ENCODE data around the gene NUTM2G. TPM values are rescaled to one million over a fixed set of nuclear protein-coding genes. Genes with fewer than 3 reads are reported as not detected.
"Not testable (repeated sequence)": the region's sequence is repeated elsewhere in the genome, so short reads cannot be mapped to it uniquely, and the experiment has no call there.

Gene NUTM2G
- total RNA-seq, 1 donor from 2014 or later, result not detected

DNA sequence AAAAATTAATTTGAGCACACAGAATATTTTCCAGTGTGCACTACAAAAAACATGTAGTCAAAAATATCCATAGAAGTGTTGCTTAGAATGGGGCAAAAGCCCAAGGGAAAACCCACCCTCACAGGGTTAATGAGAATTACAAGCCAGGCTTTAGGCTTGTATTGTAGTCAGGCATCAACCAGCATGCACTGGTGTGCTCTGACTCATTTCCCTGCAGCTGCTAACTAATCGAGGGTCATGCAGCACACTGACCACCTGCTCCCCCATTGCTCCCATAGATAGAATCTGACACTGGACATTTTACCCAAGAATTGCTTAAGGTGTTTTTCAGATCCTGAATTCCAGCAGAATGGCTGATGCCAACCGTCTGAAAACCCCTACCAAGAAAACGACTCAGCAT, 20.2 kb upstream of the NUTM2G start:
- H3K36me3 Mint-ChIP-seq (ENCODE audit: insufficient read depth); DNase-seq (ENCODE audit: low spot score, unreplicated experiment); H3K4me1 Mint-ChIP-seq (ENCODE audit: low read depth); H3K4me3 Mint-ChIP-seq (ENCODE audit: low read depth); H3K27me3 Mint-ChIP-seq; H3K27ac Mint-ChIP-seq; H3K9me3 Mint-ChIP-seq (ENCODE audit: low read depth): not testable (repeated sequence)

GRCh38 chr9:96915539-96915938, 13.1 kb upstream of the NUTM2G start:
- not testable (repeated sequence) for H3K4me1 Mint-ChIP-seq (ENCODE audit: low read depth); H3K4me3 Mint-ChIP-seq (ENCODE audit: low read depth); DNase-seq (ENCODE audit: low spot score, unreplicated experiment); H3K27me3 Mint-ChIP-seq; H3K27ac Mint-ChIP-seq; H3K36me3 Mint-ChIP-seq (ENCODE audit: insufficient read depth); H3K9me3 Mint-ChIP-seq (ENCODE audit: low read depth)

GRCh38 chr9:96916531-96916930, 12.1 kb upstream of the NUTM2G start:
- not testable (repeated sequence) for H3K27ac Mint-ChIP-seq; DNase-seq (ENCODE audit: low spot score, unreplicated experiment); H3K27me3 Mint-ChIP-seq; H3K4me1 Mint-ChIP-seq (ENCODE audit: low read depth); H3K36me3 Mint-ChIP-seq (ENCODE audit: insufficient read depth); H3K4me3 Mint-ChIP-seq (ENCODE audit: low read depth); H3K9me3 Mint-ChIP-seq (ENCODE audit: low read depth)

DNA sequence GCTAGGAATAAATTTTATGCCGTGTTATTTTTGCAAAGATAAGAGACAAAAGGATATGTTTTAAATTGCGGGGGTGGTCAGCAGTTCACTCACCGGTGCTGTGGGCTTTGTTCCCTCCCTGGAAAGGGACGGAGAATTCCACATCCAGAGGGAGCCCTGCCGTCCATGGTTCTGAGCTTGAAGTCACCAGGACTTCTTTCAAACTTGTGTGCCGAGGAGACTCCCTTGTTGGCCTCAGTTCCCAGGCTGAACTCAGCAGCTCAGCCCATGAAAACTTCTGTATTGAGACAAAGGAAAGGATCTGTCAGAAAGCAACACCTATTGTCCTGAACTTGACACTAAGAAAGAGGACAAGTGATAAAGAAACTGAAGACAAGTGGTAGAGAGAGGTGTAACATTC, 10.1 kb upstream of the NUTM2G start:
- H3K27ac Mint-ChIP-seq; H3K9me3 Mint-ChIP-seq (ENCODE audit: low read depth); H3K27me3 Mint-ChIP-seq; H3K36me3 Mint-ChIP-seq (ENCODE audit: insufficient read depth); H3K4me3 Mint-ChIP-seq (ENCODE audit: low read depth); H3K4me1 Mint-ChIP-seq (ENCODE audit: low read depth); DNase-seq (ENCODE audit: low spot score, unreplicated experiment): not testable (repeated sequence)

DNA sequence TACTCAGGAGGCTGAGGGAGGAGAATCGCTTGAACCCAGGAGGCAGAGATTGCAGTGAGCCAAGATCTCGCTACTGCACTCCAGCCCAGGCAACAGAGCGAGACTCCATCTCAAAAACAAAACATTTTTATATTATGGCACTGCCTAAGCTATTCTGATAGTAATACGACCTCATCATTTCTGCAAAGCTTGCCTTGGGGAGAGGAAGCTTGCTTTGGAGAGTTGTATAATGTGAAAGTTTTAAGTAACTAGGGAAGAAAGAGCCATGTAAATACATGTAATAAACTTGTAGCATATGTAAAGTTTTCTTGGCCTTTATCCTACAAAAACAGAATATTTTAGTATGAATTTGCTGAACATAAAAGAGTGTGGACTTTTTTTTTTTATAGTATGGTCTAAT, 7.8 kb upstream of the NUTM2G start:
- H3K36me3 Mint-ChIP-seq (ENCODE audit: insufficient read depth); H3K27me3 Mint-ChIP-seq; H3K27ac Mint-ChIP-seq; H3K4me1 Mint-ChIP-seq (ENCODE audit: low read depth); DNase-seq (ENCODE audit: low spot score, unreplicated experiment); H3K4me3 Mint-ChIP-seq (ENCODE audit: low read depth); H3K9me3 Mint-ChIP-seq (ENCODE audit: low read depth): not testable (repeated sequence)

DNA sequence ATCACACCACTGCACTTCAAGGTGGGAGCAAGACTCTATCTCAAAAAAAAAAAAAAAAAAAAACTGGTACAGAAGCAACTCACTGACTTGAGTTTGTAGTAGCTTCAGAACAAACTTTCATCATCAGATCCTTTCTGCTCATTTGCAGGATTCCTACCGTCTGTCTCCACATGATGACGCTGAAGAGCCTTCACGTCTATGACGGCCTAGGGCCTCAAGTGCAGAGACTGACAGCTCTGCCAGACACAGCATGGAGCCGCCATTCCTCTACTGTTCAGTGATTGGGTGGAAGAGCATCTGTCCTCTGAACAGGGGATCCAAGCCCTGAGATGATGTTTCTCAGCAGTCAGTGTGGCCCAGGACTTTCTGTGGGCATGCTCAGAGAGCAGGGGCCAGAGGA, 3.1 kb upstream of the NUTM2G start:
- not testable (repeated sequence) for H3K36me3 Mint-ChIP-seq (ENCODE audit: insufficient read depth); H3K27me3 Mint-ChIP-seq; H3K4me3 Mint-ChIP-seq (ENCODE audit: low read depth); H3K27ac Mint-ChIP-seq; H3K4me1 Mint-ChIP-seq (ENCODE audit: low read depth); DNase-seq (ENCODE audit: low spot score, unreplicated experiment); H3K9me3 Mint-ChIP-seq (ENCODE audit: low read depth)

DNA sequence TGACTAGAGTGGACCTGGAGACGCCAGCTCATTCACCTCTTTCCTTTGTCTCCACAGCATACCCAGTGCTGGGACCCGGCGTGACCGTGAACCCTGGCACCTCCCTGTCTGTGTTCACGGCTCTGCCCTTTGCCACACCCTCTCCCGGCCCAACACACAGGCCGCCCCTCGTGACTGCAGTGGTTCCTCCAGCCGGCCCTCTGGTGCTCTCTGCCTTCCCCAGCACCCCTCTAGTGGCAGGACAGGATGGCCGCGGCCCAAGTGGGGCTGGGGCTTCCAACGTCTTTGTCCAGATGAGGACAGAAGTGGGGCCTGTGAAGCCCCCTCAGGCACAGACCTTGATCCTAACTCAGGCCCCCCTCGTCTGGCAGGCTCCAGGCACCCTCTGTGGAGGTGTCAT, 3.0 kb downstream of the NUTM2G start:
- H3K4me1 Mint-ChIP-seq (ENCODE audit: low read depth); DNase-seq (ENCODE audit: low spot score, unreplicated experiment); H3K36me3 Mint-ChIP-seq (ENCODE audit: insufficient read depth); H3K9me3 Mint-ChIP-seq (ENCODE audit: low read depth); H3K27ac Mint-ChIP-seq; H3K27me3 Mint-ChIP-seq; H3K4me3 Mint-ChIP-seq (ENCODE audit: low read depth): not testable (repeated sequence)
- TF ChIP-seq, protein P1, sequence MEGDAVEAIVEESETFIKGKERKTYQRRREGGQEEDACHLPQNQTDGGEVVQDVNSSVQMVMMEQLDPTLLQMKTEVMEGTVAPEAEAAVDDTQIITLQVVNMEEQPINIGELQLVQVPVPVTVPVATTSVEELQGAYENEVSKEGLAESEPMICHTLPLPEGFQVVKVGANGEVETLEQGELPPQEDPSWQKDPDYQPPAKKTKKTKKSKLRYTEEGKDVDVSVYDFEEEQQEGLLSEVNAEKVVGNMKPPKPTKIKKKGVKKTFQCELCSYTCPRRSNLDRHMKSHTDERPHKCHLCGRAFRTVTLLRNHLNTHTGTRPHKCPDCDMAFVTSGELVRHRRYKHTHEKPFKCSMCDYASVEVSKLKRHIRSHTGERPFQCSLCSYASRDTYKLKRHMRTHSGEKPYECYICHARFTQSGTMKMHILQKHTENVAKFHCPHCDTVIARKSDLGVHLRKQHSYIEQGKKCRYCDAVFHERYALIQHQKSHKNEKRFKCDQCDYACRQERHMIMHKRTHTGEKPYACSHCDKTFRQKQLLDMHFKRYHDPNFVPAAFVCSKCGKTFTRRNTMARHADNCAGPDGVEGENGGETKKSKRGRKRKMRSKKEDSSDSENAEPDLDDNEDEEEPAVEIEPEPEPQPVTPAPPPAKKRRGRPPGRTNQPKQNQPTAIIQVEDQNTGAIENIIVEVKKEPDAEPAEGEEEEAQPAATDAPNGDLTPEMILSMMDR (IDR thresholded peaks at IDR 0.05; ENCODE audit: unreplicated experiment), result peak; percentile 20

DNA sequence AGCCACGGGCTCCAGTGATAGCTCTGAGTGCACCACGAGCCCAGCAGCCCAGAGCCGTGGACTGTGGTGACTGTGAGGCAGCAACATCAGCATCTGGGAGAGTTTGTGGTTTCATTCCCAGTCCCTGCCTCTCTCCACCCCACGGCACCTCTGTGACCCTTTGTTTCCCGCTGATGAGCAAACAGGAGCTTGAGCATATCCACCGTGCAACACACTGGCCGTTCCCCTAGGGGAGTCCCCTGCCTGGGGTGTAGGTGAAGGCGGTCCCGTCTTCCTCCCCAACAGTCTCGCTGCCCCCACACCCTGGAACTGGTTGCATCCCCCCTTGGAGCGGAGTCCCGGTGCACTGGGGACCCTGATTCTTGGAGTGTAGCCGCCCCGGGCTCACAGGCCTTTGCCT, 5.5 kb downstream of the NUTM2G start:
- not testable (repeated sequence) for H3K27ac Mint-ChIP-seq; H3K9me3 Mint-ChIP-seq (ENCODE audit: low read depth); DNase-seq (ENCODE audit: low spot score, unreplicated experiment); H3K36me3 Mint-ChIP-seq (ENCODE audit: insufficient read depth); H3K4me3 Mint-ChIP-seq (ENCODE audit: low read depth); H3K27me3 Mint-ChIP-seq; H3K4me1 Mint-ChIP-seq (ENCODE audit: low read depth)

GRCh38 chr9:96934706-96935105, 6.1 kb downstream of the NUTM2G start:
- H3K27ac Mint-ChIP-seq, result peak overlapping the region; percentile 57
- H3K36me3 Mint-ChIP-seq (ENCODE audit: insufficient read depth); H3K4me1 Mint-ChIP-seq (ENCODE audit: low read depth); DNase-seq (ENCODE audit: low spot score, unreplicated experiment); H3K27me3 Mint-ChIP-seq; H3K9me3 Mint-ChIP-seq (ENCODE audit: low read depth); H3K4me3 Mint-ChIP-seq (ENCODE audit: low read depth): not testable (repeated sequence)

DNA sequence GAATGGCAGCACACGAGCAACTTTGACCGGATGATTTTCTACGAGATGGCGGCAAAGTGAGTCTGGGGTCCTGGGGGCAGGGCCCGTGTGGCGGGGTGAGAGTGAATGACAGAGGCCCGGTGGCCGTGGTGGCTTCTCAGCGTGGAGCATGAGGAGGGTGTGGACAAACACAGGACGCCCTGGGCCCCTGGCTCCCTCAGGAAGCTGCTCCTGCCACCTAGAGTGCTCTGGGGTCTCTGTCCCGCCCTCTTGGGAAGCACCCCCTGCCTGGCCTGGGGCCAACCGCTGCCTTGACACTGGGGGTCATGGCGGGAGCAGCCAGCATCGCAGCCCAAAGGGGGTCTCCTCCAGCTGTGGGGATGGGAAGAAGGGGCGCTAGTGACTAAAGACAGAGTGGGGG, 6.8 kb downstream of the NUTM2G start:
- not testable (repeated sequence) for H3K4me1 Mint-ChIP-seq (ENCODE audit: low read depth); DNase-seq (ENCODE audit: low spot score, unreplicated experiment); H3K4me3 Mint-ChIP-seq (ENCODE audit: low read depth); H3K36me3 Mint-ChIP-seq (ENCODE audit: insufficient read depth); H3K9me3 Mint-ChIP-seq (ENCODE audit: low read depth); H3K27ac Mint-ChIP-seq; H3K27me3 Mint-ChIP-seq

- H3K9me3 Mint-ChIP-seq (ENCODE audit: low read depth); H3K27ac Mint-ChIP-seq; H3K27me3 Mint-ChIP-seq; H3K4me1 Mint-ChIP-seq (ENCODE audit: low read depth); H3K36me3 Mint-ChIP-seq (ENCODE audit: insufficient read depth); H3K4me3 Mint-ChIP-seq (ENCODE audit: low read depth); DNase-seq (ENCODE audit: low spot score, unreplicated experiment): not testable (repeated sequence)
These were observed 8.8 kb downstream of the NUTM2G start for GRCh38 chr9:96937442-96937841.

- not testable (repeated sequence) for H3K4me3 Mint-ChIP-seq (ENCODE audit: low read depth); H3K36me3 Mint-ChIP-seq (ENCODE audit: insufficient read depth); DNase-seq (ENCODE audit: low spot score, unreplicated experiment); H3K9me3 Mint-ChIP-seq (ENCODE audit: low read depth); H3K27me3 Mint-ChIP-seq; H3K4me1 Mint-ChIP-seq (ENCODE audit: low read depth); H3K27ac Mint-ChIP-seq
These were observed 10.5 kb downstream of the NUTM2G start for GRCh38 chr9:96938957-96939665.

DNA sequence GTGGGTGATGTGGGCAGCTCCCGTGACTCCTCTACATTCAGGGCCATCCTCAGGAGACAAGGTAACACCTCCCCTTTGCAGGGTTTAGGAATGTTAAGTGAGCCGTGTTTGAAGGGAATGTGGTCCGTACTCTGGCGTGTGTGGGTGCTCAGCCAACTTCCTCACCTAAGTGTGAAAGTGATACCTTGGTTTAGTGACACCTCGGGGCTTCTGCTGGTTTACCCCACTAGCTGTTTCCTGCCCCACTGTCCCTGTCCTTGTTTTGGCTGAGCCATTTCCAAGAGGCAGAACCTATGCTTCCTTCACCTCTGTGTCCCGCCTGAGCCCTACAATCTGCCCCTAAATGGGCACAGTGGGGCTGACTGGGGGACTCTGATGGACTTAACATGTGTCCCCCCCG, 12.3 kb downstream of the NUTM2G start:
- not testable (repeated sequence) for H3K27me3 Mint-ChIP-seq; DNase-seq (ENCODE audit: low spot score, unreplicated experiment); H3K9me3 Mint-ChIP-seq (ENCODE audit: low read depth); H3K36me3 Mint-ChIP-seq (ENCODE audit: insufficient read depth); H3K27ac Mint-ChIP-seq; H3K4me3 Mint-ChIP-seq (ENCODE audit: low read depth); H3K4me1 Mint-ChIP-seq (ENCODE audit: low read depth)

All from progenitor cell of endocrine pancreas (in vitro differentiated cells).